Natural killer cell (primary cell): ENCODE results near the gene CLK2. TPM values are rescaled to one million over a fixed set of nuclear protein-coding genes. Genes with fewer than 3 reads are reported as not detected.
A peak's percentile ranks its signal among the peaks of the same experiment; 100 is the strongest.

Experiments
- ATAC-seq, 3 donors: fragments of 150-1000 bp in 2 of 3; fragments of 200-7000 bp in 1 of 3; cut with Tn5 transposase; 1 replicate in 1 of 3; 2 replicates in 2 of 3; pipeline ENCODE4 v1.10.0; 2021; ENCODE audit warnings: mild to moderate bottlenecking in 2 of 3, moderate library complexity in 2 of 3
- DNase-seq, 2 donors: peaks; one replicate each; pipeline versions ENCODE4 v3.0.0 to v3.0.0-alpha.2; 2013 to 2021; ENCODE audit warnings: mixed read lengths in 1 of 2
- H3K27ac ChIP-seq: one replicate; pipeline ENCODE4 v1.5.1; 2013; ENCODE audit warnings: mild to moderate bottlenecking, low read length
- H3K27me3 ChIP-seq: one replicate; pipeline ENCODE4 v1.6.1; 2013; ENCODE audit warnings: low read length; ENCODE audit not compliant: control insufficient read depth, insufficient read depth
- H3K36me3 ChIP-seq: one replicate; pipeline ENCODE4 v1.6.1; 2013; ENCODE audit warnings: low read length; ENCODE audit not compliant: control insufficient read depth, insufficient read depth
- H3K4me1 ChIP-seq: one replicate; pipeline ENCODE4 v1.6.1; 2013; ENCODE audit warnings: low read length; ENCODE audit not compliant: control insufficient read depth, insufficient read depth
- H3K4me3 ChIP-seq: one replicate; pipeline ENCODE4 v1.5.1; 2013; ENCODE audit warnings: low read length
- H3K9me3 ChIP-seq: one replicate; pipeline ENCODE4 v1.6.1; 2013; ENCODE audit warnings: low read length; ENCODE audit not compliant: control insufficient read depth, insufficient read depth
- H3K27ac Mint-ChIP-seq, 2 donors: one replicate each; pipeline ENCODE4 v1.8.0; 2022; ENCODE audit warnings: mild to moderate bottlenecking in 2 of 2, mixed read lengths in 2 of 2, moderate library complexity in 1 of 2
- H3K27me3 Mint-ChIP-seq, 2 donors: one replicate each; pipeline ENCODE4 v1.8.0; 2022; ENCODE audit warnings: low read depth in 2 of 2, mixed read lengths in 2 of 2
- H3K36me3 Mint-ChIP-seq: one replicate; pipeline ENCODE4 v1.8.0; 2022; ENCODE audit warnings: mixed read lengths
- H3K4me1 Mint-ChIP-seq, 2 donors: one replicate each; pipeline ENCODE4 v1.8.0; 2022; ENCODE audit warnings: mixed read lengths in 2 of 2
- H3K4me3 Mint-ChIP-seq: one replicate; pipeline ENCODE4 v1.8.0; 2022; ENCODE audit warnings: mild to moderate bottlenecking, moderate library complexity, mixed read lengths
- H3K9me3 Mint-ChIP-seq, 2 donors: one replicate each; pipeline ENCODE4 v1.8.0; 2022; ENCODE audit warnings: mixed read lengths in 2 of 2
- WGBS: methylation state at CpG from one replicate; pipeline ENCODE4 v1.1.7; 2013; ENCODE audit warnings: missing lambda C conversion rate; ENCODE audit not compliant: insufficient coverage; 5-methylcytosine and 5-hydroxymethylcytosine counted together
- intact Hi-C: fragments of 100-400 bp; cut with micrococcal nuclease; formaldehyde crosslinking; loops from one replicate; pipeline ENCODE4 v1.14.2; 2022
- total RNA-seq, 4 donors: library from RNA; stranded (reverse); fragments of 120-200 nt in 1 of 4; gene quantifications; one replicate each; pipeline versions ENCODE4 v1.2.3 to v1.2.4, GENCODE V29; 2013 to 2022
- TF ChIP-seq, protein P1 (sequence below): fragments of 200-600 bp; IDR thresholded peaks from one replicate; pipeline ENCODE4 v1.8.0; 2022; ENCODE audit warnings: antibody characterized with exemption

The CLK2 gene
- total RNA-seq, 3 donors from 2014 or later (not counting 1 experiment from before 2014, with no cell fraction given) = 70.4 to 97.5 (median 84.4) TPM

DNA sequence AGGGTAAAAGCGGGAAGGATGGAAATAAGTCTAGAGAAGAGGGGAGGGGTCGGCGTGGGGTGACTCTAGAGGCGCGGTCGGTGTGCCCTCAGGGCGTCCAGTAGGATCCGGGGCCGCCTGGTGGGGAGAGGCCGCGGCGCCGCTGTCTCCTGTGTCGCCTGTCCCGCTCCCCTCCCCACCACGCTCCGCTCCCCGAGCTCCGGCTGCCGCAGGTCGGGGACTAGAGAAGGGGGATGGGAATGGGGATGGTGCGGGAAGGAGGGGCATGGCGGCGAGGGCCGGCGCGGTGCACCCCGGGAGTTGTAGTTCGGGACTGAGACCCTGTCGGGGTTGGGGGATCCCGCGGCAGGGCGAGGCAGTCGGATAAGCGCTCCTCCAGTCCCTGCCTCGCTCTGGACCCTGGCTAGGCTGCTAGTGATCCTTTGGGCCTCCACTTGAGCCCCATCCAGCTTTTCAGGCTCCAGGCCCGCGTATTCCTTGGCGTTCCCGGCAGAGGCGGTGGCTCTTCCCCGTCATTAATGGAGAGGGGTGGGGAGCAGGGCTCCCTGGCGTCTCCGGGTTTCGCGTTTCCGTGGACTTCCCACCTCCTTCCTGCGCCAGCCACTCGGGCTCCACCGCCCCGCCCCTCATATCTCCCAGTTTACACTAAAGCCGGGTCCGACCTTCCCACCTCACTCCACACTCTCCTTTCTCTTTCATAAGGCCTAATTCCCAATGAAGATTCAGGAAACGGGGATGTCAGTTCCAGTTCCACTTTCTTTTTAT is 17.9 kb downstream of the CLK2 start, which contains the start of gene ENTREP3:
Gene ENTREP3, minus strand, starts transcription at position 241 of the 765 bp plus-strand sequence. CDS start 606 bp downstream, outside the sequence.
- TF ChIP-seq, protein P1, sequence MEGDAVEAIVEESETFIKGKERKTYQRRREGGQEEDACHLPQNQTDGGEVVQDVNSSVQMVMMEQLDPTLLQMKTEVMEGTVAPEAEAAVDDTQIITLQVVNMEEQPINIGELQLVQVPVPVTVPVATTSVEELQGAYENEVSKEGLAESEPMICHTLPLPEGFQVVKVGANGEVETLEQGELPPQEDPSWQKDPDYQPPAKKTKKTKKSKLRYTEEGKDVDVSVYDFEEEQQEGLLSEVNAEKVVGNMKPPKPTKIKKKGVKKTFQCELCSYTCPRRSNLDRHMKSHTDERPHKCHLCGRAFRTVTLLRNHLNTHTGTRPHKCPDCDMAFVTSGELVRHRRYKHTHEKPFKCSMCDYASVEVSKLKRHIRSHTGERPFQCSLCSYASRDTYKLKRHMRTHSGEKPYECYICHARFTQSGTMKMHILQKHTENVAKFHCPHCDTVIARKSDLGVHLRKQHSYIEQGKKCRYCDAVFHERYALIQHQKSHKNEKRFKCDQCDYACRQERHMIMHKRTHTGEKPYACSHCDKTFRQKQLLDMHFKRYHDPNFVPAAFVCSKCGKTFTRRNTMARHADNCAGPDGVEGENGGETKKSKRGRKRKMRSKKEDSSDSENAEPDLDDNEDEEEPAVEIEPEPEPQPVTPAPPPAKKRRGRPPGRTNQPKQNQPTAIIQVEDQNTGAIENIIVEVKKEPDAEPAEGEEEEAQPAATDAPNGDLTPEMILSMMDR = no peak
- Histone ChIP-seq H3K4me1 (peaks cover 28% of the 10 kb centered on the region), H3K27me3 (no peaks in the 10 kb centered on the region), H3K9me3 (no peaks in the 10 kb centered on the region), H3K36me3 (peaks cover 24% of the 10 kb centered on the region), H3K4me3 (peak within 1 kb of the TSS; percentile 85), H3K27ac (peak within 1 kb of the TSS; percentile 49)
- Mint-ChIP-seq H3K4me1 (peaks cover 35 to 37% of the 10 kb centered on the region in 2 donors), H3K36me3 (peaks cover 9% of the 10 kb centered on the region), H3K9me3 (no peaks in the 10 kb centered on the region), H3K27ac (peak within 1 kb of the TSS; percentile 16 to 87), H3K4me3 (peak within 1 kb of the TSS; percentile 90), H3K27me3 (no peaks in the 10 kb centered on the region)
- 11% methylated on average over 52 of the region's 54 CpGs for WGBS
- ATAC-seq = peak; percentile 59 to 66 (median 61)
- intact Hi-C loops = loop anchor here (10.0 kb wide), 1 partner anchor 249 kb away; no protein-coding TSS in a partner anchor
- DNase-seq = peak; percentile 50 to 85

DNA sequence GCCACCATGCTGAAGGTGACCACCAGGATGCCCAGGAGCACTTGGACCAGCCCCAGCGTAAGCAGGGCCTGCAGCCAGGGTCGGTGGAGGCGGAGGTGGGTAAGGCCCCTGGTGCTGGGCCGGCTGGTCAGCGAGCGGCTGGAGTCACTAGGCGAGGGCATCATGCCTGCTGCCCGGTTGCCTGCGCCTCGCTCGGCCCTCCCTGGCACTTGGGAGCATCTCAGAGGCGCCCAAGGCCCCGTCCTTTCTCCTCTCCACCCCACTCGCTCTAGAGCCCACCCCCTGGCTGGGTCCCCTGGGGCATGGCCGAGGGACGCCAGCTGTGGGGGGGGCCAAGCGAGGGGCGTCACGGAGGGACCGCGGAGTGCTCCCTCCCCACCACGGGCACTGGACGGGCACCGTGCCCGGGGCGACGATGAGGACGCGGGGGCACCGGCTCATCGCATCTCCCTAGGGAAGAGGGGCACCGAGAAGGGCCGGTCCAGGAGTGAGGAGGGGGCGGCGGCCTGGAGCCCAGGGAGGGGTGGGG is 18.5 kb downstream of the CLK2 start:
- WGBS = 13% methylated on average over 35 of the region's 35 CpGs

GRCh38 chr1:155254228-155254713 is 19.0 kb downstream of the CLK2 start:
- 83% methylated on average over 11 of the region's 12 CpGs for WGBS
- H3K27me3 Mint-ChIP-seq = no peaks in the 10 kb centered on the region
- ATAC-seq (no peak), DNase-seq (no peak)
- H3K27ac Mint-ChIP-seq = peak overlapping the region in 1 of 2 donors; percentile 63
- intact Hi-C loops = loop anchor here (10.0 kb wide), 1 partner anchor 251 kb away; no protein-coding TSS in a partner anchor
- H3K4me1 ChIP-seq = peaks cover 33% of the 10 kb centered on the region
- peaks cover 31 to 37% of the 10 kb centered on the region in 2 donors for H3K4me1 Mint-ChIP-seq
- H3K4me3 Mint-ChIP-seq = peak overlapping the region; percentile 86
- no peaks in the 10 kb centered on the region for H3K27me3 ChIP-seq
- TF ChIP-seq, protein P1 = no peak
- no peak overlapping the region for H3K4me3 ChIP-seq
- peaks cover 19% of the 10 kb centered on the region for H3K36me3 ChIP-seq
- H3K36me3 Mint-ChIP-seq = peaks cover 9% of the 10 kb centered on the region
- no peak overlapping the region for H3K27ac ChIP-seq
- no peaks in the 10 kb centered on the region for H3K9me3 ChIP-seq
- H3K9me3 Mint-ChIP-seq = no peaks in the 10 kb centered on the region

More for the DNA sequence above, 18.5 kb downstream of the CLK2 start:
- Histone ChIP-seq H3K27me3 (no peaks in the 10 kb centered on the region), H3K9me3 (no peaks in the 10 kb centered on the region), H3K27ac (no peak overlapping the region), H3K36me3 (peaks cover 19% of the 10 kb centered on the region), H3K4me1 (peaks cover 33% of the 10 kb centered on the region), H3K4me3 (peak overlapping the region; percentile 85)
- Mint-ChIP-seq H3K9me3 (no peaks in the 10 kb centered on the region), H3K27ac (peak overlapping the region in 1 of 2 donors; percentile 87), H3K4me3 (peak overlapping the region; percentile 90), H3K4me1 (peaks cover 31 to 37% of the 10 kb centered on the region in 2 donors), H3K27me3 (no peaks in the 10 kb centered on the region), H3K36me3 (peaks cover 9% of the 10 kb centered on the region)
- intact Hi-C loops = loop anchor here (10.0 kb wide), 1 partner anchor 250 kb away; no protein-coding TSS in a partner anchor
- no peak for ATAC-seq
- DNase-seq = no peak
- TF ChIP-seq, protein P1 = no peak
